NCI-H2107 treated with DMSO at 0.1 percent for 48 hours (cell line): ENCODE measurements around the gene EBPL.
A peak's percentile ranks its signal among the peaks of the same experiment; 100 is the strongest.
"Not testable (repeated sequence)": the region's sequence is repeated elsewhere in the genome, so short reads cannot be mapped to it uniquely, and the experiment has no call there.

ENCODE experiments used
- DNase-seq: peaks from one replicate; lab custom pipeline; 2025; ENCODE audit not compliant: unreplicated experiment; lab: John Stamatoyannopoulos, UW

The EBPL gene

GRCh38 chr13:49636705-49637104, 54.6 kb downstream of the EBPL start:
- DNase-seq = no peak

DNA sequence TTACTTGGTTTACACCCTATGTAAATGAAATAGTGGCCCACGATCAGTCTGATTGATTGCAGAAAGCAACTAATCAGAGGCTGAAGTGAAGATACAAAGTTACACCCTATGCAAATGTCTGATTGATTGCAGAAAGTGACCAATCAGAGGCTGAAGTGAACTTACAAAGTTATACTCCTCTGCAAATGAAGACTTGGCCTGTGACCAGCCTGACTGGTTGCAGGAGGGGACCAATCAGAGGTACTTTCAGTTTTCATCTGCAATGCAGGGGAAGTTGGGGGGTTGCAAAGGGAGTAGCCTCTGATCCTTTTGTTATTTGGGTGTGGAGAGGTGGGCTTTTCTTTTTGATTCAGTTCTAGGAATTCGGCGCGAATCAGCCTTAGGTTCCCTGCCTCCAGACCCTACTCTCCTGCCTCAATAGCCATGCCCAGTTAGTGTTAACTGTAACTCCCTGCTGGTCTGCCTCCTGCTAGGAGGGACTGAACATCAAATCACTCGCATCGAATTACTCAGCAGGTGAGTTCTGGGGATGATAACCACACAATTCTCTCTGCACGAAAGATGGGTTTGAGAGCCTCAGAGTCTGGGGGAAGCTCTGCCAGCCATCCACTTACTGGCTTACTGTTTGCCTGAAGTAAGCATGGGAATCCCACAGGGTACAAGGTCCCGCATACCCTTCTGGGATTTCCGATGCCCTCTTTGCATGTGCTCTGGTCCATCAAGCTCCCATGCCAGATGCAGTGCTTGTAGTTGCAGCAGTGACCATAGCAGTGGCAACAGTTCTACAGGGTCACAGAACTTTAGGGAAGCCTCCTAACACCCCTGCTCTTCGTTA, 55.5 kb downstream of the EBPL start:
- peak; percentile 71 for DNase-seq

GRCh38 chr13:49633710-49634109, 57.6 kb downstream of the EBPL start:
- no peak for DNase-seq

GRCh38 chr13:49632156-49632555, 59.1 kb downstream of the EBPL start:
- DNase-seq = no peak

DNA sequence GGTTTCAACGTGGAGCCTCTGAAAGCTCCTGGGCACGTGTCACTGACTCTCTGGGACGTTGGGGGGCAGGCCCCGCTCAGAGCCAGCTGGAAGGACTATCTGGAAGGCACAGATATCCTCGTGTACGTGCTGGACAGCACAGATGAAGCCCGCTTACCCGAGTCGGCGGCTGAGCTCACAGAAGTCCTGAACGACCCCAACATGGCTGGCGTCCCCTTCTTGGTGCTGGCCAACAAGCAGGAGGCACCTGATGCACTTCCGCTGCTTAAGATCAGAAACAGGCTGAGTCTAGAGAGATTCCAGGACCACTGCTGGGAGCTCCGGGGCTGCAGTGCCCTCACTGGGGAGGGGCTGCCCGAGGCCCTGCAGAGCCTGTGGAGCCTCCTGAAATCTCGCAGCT, 60.7 kb downstream of the EBPL start:
- DNase-seq = no peak

DNA sequence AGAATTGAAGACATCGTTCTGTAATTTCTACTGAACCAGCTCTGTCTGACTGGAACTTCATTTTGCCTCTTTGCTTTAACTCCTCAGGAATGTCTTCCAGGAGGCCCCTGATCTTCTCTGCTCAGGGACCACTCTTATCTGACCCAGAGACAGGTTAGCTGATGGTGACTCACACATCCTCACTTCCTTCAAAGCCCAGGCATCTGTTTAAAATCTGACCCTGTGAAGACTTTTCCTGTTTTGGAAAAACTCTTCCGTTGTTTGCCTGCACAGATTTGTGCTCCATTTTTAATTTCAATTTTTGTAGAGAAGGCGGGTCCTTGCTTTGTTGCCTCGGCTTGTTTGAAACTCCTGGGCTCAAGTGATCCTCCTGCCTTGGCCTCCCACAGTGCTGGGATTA, 61.3 kb downstream of the EBPL start:
- no peak for DNase-seq

DNA sequence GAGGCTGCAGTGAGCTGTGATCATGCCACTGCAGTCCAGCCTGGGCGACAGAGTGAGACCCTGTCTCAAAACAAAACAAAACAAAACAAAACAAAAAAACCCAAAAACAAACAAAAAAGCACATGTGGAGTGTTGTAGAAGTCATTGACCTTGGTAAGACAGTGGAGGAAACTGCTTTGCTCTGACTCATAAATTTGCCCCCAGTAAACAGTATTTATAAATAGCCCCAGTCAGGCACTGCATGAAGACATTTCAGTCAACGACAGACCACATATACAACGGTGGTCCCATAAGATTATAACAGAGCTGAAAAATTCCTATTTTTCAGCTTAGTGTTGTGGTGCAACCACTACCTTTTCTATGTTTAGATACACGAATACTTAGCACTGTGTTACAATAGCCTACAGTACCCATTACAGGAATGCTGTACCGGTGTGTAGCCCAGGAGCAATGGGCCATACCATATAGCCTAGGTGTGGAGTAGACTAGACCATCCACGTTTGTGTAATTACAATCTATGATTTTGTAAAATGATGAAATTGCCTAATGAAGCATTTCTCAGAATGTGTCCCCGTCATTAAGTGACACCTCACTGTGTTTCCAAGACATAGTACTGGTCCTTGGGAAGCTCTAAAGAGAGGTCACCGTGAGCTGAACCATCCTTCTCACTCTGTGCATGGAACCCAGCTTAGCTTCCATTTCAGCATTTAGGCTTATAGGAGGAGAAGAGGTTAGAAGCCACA, 61.9 kb downstream of the EBPL start:
- no peak for DNase-seq

GRCh38 chr13:49627831-49628652, 63.2 kb downstream of the EBPL start, which contains the start of gene ARL11:
ARL11 (plus strand) TSS chr13:49628507; CDS start chr13:49630448, 1,941 bp downstream.
- DNase-seq = no peak

DNA sequence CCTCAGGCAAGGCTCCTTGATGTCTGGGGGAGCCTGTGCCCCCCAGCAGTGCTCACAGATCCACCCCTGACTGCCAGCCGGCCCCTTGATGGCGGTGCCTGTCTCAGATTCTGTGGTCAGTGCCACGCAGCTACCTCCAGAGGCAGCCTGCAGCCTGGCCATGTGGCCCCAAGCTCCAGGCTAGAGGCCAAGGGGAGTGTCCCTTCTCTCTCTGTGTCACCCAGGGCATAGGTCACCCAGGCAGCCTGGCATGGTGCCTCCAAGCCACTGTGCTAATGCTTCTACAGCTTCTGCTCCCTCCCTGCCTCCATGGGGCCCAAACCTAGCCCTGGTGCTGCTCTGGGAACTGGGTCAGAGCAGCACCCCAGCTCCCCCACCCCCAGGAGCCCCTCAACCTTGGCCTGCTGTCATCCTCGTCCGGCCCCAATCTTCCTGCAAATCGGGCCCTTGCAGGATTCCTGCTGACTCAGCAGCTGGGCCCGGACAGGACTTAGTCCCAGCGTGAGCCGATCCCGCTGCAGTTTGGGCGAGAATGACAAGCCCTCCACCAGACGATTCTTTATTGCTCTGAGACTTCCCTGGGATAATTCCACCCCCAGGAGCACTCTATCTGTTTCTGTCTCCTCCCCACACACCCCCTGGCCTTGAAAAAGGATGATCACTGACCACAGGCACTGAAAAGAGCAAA, 65.8 kb downstream of the EBPL start:
- DNase-seq = no peak

DNA sequence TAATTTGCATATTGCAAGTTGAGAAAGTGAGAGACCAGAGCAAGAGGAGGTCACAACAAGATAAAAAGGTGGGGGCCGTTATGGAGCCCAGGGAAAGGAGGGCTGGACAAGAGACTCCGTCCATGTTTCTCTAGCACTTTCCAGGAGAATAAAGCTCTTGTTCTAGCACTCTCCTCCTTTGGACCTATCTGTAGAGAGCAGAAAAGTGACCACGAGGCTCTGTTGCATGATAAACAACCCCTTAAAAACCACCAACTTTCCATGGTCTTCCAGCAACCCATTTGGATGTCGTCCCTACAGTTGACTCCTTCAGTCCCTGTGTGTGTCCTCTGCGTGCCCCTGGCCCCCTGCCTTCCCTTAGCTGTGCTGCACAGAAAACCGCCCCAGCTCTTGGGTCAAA, 67.1 kb downstream of the EBPL start:
- no peak for DNase-seq

- DNase-seq = no peak
Observed at GRCh38 chr13:49622174-49622946, 68.9 kb downstream of the EBPL start.

DNA sequence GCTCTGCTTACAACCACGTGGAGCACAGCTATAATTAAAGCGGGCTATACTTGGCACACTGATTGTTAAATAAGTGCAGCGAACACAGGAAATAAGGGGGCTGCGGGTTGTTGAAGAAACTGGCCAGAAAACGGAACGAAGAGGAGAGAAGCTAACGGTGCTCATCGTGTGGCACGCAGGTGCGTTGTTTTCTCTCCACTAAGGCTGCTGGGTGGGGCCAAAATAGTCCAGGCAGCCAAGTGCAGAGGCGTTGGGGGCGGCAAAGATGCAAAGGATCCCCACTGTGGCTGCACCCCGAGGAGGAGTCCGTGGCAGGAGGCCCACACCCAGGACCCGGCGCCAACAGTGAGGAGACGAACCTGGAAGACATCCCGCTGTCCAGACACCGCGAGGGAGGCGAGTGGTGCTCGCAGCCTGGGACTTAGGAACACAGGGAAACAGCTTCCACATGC, 71.1 kb downstream of the EBPL start:
- no peak for DNase-seq

DNA sequence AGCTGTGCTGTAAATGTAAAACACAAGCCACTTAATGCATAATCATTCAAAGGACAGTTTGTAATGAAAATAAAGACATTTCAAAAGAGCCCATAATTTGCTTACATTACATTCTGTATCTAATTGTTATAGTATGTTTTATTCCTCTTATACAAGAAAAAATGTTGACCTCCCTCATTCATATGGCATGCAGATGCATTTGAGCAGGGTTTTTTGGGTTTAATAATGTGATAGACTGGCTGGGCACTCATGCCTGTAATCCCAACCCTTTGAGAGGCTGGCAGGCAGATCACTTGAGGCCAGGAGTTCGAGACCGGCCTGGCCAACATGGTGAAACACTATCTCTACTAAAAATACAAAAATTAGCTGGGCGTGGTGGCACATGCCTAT, 74.6 kb downstream of the EBPL start:
- DNase-seq = no peak

DNA sequence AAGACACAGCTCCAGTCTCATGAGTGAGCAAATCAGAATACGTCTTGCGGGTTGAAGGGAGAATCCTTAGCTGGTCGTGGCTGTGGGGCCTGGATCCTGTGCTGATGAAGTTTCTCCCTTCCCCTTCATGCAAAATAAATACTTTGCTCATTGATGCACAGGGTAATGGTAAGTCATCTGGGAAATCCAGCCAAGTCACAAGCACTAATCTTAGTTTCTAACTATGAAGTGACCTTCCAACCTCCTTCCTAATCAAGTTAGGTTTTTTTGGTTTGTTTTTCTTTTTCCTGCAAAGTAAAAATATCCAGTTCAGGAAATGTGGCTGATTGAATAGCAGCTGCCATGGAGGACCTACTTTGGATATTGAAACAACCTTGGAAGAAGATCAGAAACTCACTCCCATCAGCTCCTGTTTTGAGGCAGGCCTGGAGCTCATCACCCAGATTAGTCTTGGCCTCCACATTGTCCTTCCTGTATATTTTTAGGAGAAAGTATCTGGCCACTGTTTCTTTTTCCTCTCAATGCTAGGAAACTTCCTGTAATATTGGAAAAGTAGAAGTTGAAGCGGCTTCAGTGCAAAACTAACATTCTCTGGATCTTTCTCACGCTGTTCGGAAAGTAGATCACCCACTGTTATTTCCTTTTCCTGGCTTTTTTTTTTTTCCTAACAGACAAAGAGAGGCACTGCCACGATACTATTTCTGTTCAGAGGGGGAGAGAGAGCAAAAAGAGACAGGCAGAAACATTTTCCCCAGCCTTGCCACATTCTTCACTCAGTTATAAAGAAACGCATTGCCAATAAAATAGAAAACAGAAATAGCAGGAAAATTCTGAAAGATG, 75.2 kb downstream of the EBPL start:
- DNase-seq = no peak

GRCh38 chr13:49612042-49612441, 79.2 kb downstream of the EBPL start:
- DNase-seq = not testable (repeated sequence)
